ENCODE data around the gene TLE2.

Gene TLE2

GRCh38 chr19:2977746-2978138, 51.3 kb downstream of the TLE2 start:
- Histone ChIP-seq H2AFZ (ENCODE audit: low read depth, low read length) (no peak overlapping the region), H3K9ac (ENCODE audit: low read length) (no peak overlapping the region), H4K8ac (ENCODE audit: low read length) (peak overlapping the region; percentile 27), H3K4ac (ENCODE audit: low read depth in 1 of 2, low read length in 2 of 2) (peak overlapping the region; percentile 34 to 82), H3K27me3 (ENCODE audit: control insufficient read depth in 1 of 2, insufficient read depth in 1 of 2, low read length in 2 of 2) (peaks cover 0 to 4% of the 10 kb centered on the region in 2 experiments), H3K23ac (ENCODE audit: low read length in 2 of 2) (no peak overlapping the region), H2BK5ac (ENCODE audit: low read depth, low read length, poor library complexity, severe bottlenecking) (peak overlapping the region; percentile 71), H4K91ac (ENCODE audit: low read length) (no peak overlapping the region), H3K4me1 (ENCODE audit: control insufficient read depth, insufficient read depth, low read depth, low read length) (peaks cover 29% of the 10 kb centered on the region), H3K9me3 (ENCODE audit: control insufficient read depth, low read length) (no peaks in the 10 kb centered on the region), H2BK120ac (ENCODE audit: low read depth, low read length) (no peak overlapping the region), H3K14ac (ENCODE audit: low read length in 2 of 2) (no peak overlapping the region), H3K79me1 (replicated peaks; ENCODE audit: low read length, poor library complexity, severe bottlenecking) (no peaks in the 10 kb centered on the region), H3K27ac (ENCODE audit: low read length, poor library complexity, severe bottlenecking) (peak overlapping the region; percentile 38), H3K4me2 (ENCODE audit: low read length, poor library complexity, severe bottlenecking) (peak overlapping the region; percentile 69), H2BK12ac (ENCODE audit: low read length in 2 of 2) (peak overlapping the region; percentile 8 to 59), H3K36me3 (ENCODE audit: control insufficient read depth in 1 of 2, insufficient read depth in 2 of 2, low read depth in 1 of 2, low read length in 2 of 2) (no peaks in the 10 kb centered on the region), H3K18ac (ENCODE audit: low read depth in 1 of 2, low read length in 2 of 2) (peak overlapping the region; percentile 28 to 41), H2AK5ac (ENCODE audit: low read length, severe bottlenecking) (peak overlapping the region; percentile 21), H3K4me3 (ENCODE audit: insufficient read depth in 1 of 2, low read depth in 1 of 2, low read length in 2 of 2) (peak overlapping the region in 1 of 2 experiments; percentile 28), H2BK15ac (ENCODE audit: low read depth, poor library complexity, severe bottlenecking) (peak overlapping the region; percentile 88)
- peak; percentile 18 for DNase-seq
- WGBS, result 41% methylated on average over 10 of the region's 10 CpGs

- Histone ChIP-seq H3K9me3 (ENCODE audit: control insufficient read depth, low read length) (no peaks in the 10 kb centered on the region), H2BK15ac (ENCODE audit: low read depth, poor library complexity, severe bottlenecking) (peak within 1 kb of the TSS; percentile 88), H4K91ac (ENCODE audit: low read length) (peak within 1 kb of the TSS; percentile 25), H2BK12ac (ENCODE audit: low read length in 2 of 2) (peak within 1 kb of the TSS; percentile 59 to 97), H3K4me2 (ENCODE audit: low read length, poor library complexity, severe bottlenecking) (peak within 1 kb of the TSS; percentile 94), H3K4me3 (ENCODE audit: insufficient read depth in 1 of 2, low read depth in 1 of 2, low read length in 2 of 2) (peak within 1 kb of the TSS; percentile 51 to 85), H3K23ac (ENCODE audit: low read length in 2 of 2) (no peak within 1 kb of the TSS), H2BK120ac (ENCODE audit: low read depth, low read length) (peak within 1 kb of the TSS; percentile 69), H3K79me1 (replicated peaks; ENCODE audit: low read length, poor library complexity, severe bottlenecking) (no peaks in the 10 kb centered on the region), H3K4ac (ENCODE audit: low read depth in 1 of 2, low read length in 2 of 2) (peak within 1 kb of the TSS; percentile 40 to 82), H2BK5ac (ENCODE audit: low read depth, low read length, poor library complexity, severe bottlenecking) (peak within 1 kb of the TSS; percentile 71), H3K14ac (ENCODE audit: low read length in 2 of 2) (peak within 1 kb of the TSS in 1 of 2 experiments; percentile 89), H3K36me3 (ENCODE audit: control insufficient read depth in 1 of 2, insufficient read depth in 2 of 2, low read depth in 1 of 2, low read length in 2 of 2) (no peaks in the 10 kb centered on the region), H3K4me1 (ENCODE audit: control insufficient read depth, insufficient read depth, low read depth, low read length) (peaks cover 25% of the 10 kb centered on the region), H3K27ac (ENCODE audit: low read length, poor library complexity, severe bottlenecking) (peak within 1 kb of the TSS; percentile 38), H3K27me3 (ENCODE audit: control insufficient read depth in 1 of 2, insufficient read depth in 1 of 2, low read length in 2 of 2) (peaks cover 0 to 4% of the 10 kb centered on the region in 2 experiments), H3K18ac (ENCODE audit: low read depth in 1 of 2, low read length in 2 of 2) (peak within 1 kb of the TSS; percentile 58 to 84), H2AFZ (ENCODE audit: low read depth, low read length) (peak within 1 kb of the TSS; percentile 90), H4K8ac (ENCODE audit: low read length) (peak within 1 kb of the TSS; percentile 76), H3K9ac (ENCODE audit: low read length) (peak within 1 kb of the TSS; percentile 79), H2AK5ac (ENCODE audit: low read length, severe bottlenecking) (peak within 1 kb of the TSS; percentile 41)
- DNase-seq, result peak; percentile 93
- WGBS, result under 1% methylated on average over 47 of the region's 51 CpGs
Measured at GRCh38 chr19:2977001-2977745, 51.9 kb downstream of the TLE2 start, which contains the start of gene TLE6. Gene TLE6 (plus strand): TSS chr19:2977564. CDS start chr19:2978234, 670 bp downstream.

DNA sequence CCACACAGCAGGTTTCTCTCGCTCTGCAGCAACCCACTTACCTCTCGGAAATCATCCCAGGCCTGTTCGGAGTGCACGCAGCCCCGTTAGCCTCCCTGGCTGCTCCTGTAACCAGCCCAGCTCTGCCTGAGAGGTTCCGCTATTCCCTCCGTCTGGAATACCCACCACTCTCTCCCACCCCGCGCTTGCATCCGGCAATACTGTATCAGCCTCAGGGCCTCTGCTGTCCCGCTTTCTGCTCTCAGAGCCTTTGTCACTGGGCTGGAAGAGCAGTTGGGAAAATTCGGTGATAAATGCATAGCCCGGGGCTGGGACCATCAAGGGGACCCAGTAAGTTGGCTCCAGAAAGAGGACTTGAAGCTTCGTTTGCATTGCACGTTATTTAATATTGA, 52.5 kb downstream of the TLE2 start:
- Histone ChIP-seq H4K8ac (ENCODE audit: low read length) (peak overlapping the region; percentile 59), H2BK15ac (ENCODE audit: low read depth, poor library complexity, severe bottlenecking) (peak overlapping the region; percentile 26), H3K27me3 (ENCODE audit: control insufficient read depth in 1 of 2, insufficient read depth in 1 of 2, low read length in 2 of 2) (peaks cover 0 to 4% of the 10 kb centered on the region in 2 experiments), H3K4me2 (ENCODE audit: low read length, poor library complexity, severe bottlenecking) (peak overlapping the region; percentile 94), H3K36me3 (ENCODE audit: control insufficient read depth in 1 of 2, insufficient read depth in 2 of 2, low read depth in 1 of 2, low read length in 2 of 2) (no peaks in the 10 kb centered on the region), H2AK5ac (ENCODE audit: low read length, severe bottlenecking) (no peak overlapping the region), H2BK12ac (ENCODE audit: low read length in 2 of 2) (peak overlapping the region in 1 of 2 experiments; percentile 81), H3K79me1 (replicated peaks; ENCODE audit: low read length, poor library complexity, severe bottlenecking) (no peaks in the 10 kb centered on the region), H3K18ac (ENCODE audit: low read depth in 1 of 2, low read length in 2 of 2) (peak overlapping the region; percentile 58 to 84), H3K14ac (ENCODE audit: low read length in 2 of 2) (peak overlapping the region in 1 of 2 experiments; percentile 89), H4K91ac (ENCODE audit: low read length) (peak overlapping the region; percentile 25), H2AFZ (ENCODE audit: low read depth, low read length) (peak overlapping the region; percentile 90), H3K27ac (ENCODE audit: low read length, poor library complexity, severe bottlenecking) (no peak overlapping the region), H3K4ac (ENCODE audit: low read depth in 1 of 2, low read length in 2 of 2) (peak overlapping the region in 1 of 2 experiments; percentile 40), H3K23ac (ENCODE audit: low read length in 2 of 2) (no peak overlapping the region), H3K9ac (ENCODE audit: low read length) (peak overlapping the region; percentile 79), H3K4me3 (ENCODE audit: insufficient read depth in 1 of 2, low read depth in 1 of 2, low read length in 2 of 2) (peak overlapping the region; percentile 39 to 85), H2BK5ac (ENCODE audit: low read depth, low read length, poor library complexity, severe bottlenecking) (no peak overlapping the region), H3K4me1 (ENCODE audit: control insufficient read depth, insufficient read depth, low read depth, low read length) (peaks cover 26% of the 10 kb centered on the region), H2BK120ac (ENCODE audit: low read depth, low read length) (peak overlapping the region; percentile 64), H3K9me3 (ENCODE audit: control insufficient read depth, low read length) (no peaks in the 10 kb centered on the region)
- WGBS, result 12% methylated on average over 12 of the region's 15 CpGs
- peak; percentile 23 for DNase-seq

DNA sequence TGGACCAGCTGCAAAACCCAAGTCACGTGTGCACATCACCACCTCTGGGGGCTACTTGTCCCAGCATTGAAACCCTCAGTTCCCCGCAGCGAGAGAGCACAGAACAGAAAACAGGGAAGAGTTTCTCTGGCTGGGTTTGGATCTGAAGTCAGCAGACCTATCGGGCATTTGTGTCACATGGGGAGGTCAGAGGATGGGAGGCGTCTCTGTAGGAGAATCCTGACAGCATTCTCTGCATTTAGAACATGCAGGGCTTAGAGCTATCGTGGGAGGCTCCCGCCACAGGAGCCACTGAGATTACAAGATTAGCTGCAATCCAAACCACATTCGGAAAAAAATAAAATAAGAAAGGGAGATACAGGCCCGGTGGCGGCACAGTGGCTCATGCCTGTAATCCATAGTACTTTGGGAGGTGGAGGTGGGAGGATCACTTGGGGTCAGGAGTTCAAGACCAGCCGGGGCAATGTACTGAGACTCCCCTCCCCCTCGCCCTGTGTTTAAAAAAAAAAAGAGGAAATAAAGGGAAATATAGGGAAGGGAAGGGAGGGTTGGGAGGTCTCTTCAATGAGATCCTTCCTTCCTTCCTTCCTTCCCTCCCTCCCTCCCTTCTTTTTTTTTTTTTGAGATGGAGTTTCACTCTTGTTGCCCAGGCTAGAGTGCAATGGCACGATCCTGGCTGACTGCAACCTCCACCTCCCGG, 54.6 kb downstream of the TLE2 start:
- Histone ChIP-seq H3K4me1 (ENCODE audit: control insufficient read depth, insufficient read depth, low read depth, low read length) (peaks cover 24% of the 10 kb centered on the region), H3K79me1 (replicated peaks; ENCODE audit: low read length, poor library complexity, severe bottlenecking) (no peaks in the 10 kb centered on the region), H3K9me3 (ENCODE audit: control insufficient read depth, low read length) (no peaks in the 10 kb centered on the region), H3K4ac (ENCODE audit: low read depth in 1 of 2, low read length in 2 of 2) (no peak overlapping the region), H2BK12ac (ENCODE audit: low read length in 2 of 2) (peak overlapping the region in 1 of 2 experiments; percentile 52), H4K91ac (ENCODE audit: low read length) (no peak overlapping the region), H3K9ac (ENCODE audit: low read length) (peak overlapping the region; percentile 45), H3K27ac (ENCODE audit: low read length, poor library complexity, severe bottlenecking) (no peak overlapping the region), H2AFZ (ENCODE audit: low read depth, low read length) (no peak overlapping the region), H3K18ac (ENCODE audit: low read depth in 1 of 2, low read length in 2 of 2) (peak overlapping the region in 1 of 2 experiments; percentile 30), H4K8ac (ENCODE audit: low read length) (no peak overlapping the region), H2BK120ac (ENCODE audit: low read depth, low read length) (no peak overlapping the region), H3K14ac (ENCODE audit: low read length in 2 of 2) (no peak overlapping the region), H2BK15ac (ENCODE audit: low read depth, poor library complexity, severe bottlenecking) (no peak overlapping the region), H3K36me3 (ENCODE audit: control insufficient read depth in 1 of 2, insufficient read depth in 2 of 2, low read depth in 1 of 2, low read length in 2 of 2) (no peaks in the 10 kb centered on the region), H2AK5ac (ENCODE audit: low read length, severe bottlenecking) (no peak overlapping the region), H2BK5ac (ENCODE audit: low read depth, low read length, poor library complexity, severe bottlenecking) (no peak overlapping the region), H3K4me3 (ENCODE audit: insufficient read depth in 1 of 2, low read depth in 1 of 2, low read length in 2 of 2) (no peak overlapping the region), H3K4me2 (ENCODE audit: low read length, poor library complexity, severe bottlenecking) (no peak overlapping the region), H3K23ac (ENCODE audit: low read length in 2 of 2) (no peak overlapping the region), H3K27me3 (ENCODE audit: control insufficient read depth in 1 of 2, insufficient read depth in 1 of 2, low read length in 2 of 2) (peaks cover 0 to 4% of the 10 kb centered on the region in 2 experiments)
- WGBS, result 71% methylated on average over 11 of the region's 14 CpGs
- DNase-seq, result peak; percentile 48
